ENCODE results near the gene PARVB.

PARVB gene

DNA sequence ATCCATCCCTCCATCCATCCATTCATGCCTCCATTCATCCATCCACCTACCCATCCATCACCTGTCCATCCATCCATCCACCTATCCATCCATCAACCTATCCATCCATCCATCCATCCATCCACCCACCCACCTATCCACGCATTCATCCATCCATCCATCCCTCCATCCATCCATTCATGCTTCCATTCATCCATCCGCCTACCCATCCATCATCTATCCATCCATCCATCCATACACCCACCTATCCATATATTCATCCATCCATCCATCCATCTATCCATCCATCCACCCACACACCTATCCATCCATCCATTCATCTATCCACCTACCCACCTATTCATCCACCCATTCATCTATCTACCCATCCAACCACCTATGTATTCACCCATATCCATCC lies 170.5 kb downstream of the PARVB start (continued):
- TF ChIP-seq, protein P1, sequence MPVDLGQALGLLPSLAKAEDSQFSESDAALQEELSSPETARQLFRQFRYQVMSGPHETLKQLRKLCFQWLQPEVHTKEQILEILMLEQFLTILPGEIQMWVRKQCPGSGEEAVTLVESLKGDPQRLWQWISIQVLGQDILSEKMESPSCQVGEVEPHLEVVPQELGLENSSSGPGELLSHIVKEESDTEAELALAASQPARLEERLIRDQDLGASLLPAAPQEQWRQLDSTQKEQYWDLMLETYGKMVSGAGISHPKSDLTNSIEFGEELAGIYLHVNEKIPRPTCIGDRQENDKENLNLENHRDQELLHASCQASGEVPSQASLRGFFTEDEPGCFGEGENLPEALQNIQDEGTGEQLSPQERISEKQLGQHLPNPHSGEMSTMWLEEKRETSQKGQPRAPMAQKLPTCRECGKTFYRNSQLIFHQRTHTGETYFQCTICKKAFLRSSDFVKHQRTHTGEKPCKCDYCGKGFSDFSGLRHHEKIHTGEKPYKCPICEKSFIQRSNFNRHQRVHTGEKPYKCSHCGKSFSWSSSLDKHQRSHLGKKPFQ (tag by site-specific recombination; IDR thresholded peaks at IDR 0.05) = no peak

DNA sequence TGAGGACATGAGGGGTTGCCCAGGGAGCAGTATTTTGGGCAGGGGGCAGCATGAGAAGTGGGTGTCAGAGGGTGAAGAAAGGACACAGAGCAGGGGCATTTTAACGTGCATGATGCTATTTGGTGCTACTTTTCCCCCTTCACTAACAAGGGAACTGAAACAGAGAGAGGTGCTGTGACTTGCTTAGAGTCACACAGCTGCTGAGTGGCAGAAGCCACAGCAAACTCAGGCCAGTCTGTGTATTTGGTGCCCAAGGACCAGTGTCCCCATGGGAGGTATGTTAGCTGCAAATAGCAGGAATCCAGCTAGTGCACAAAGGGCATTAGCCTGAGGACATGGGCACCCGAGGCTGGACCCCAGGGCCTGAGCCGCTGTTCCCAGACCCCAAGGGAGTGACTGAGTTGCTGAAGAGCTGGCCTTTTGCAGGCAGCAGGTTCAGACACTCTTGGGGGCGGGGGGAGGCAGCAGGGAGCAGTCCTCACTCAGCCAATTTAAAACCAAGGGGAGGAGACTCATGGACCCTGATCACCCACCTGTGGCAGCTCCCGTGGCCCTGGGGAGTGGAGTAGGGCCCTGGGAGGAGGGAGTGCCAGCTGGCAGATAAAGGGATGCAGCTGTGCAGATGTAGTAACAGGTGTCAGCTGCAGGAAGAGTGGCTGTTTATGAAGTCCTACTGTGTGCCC lies 171.2 kb downstream of the PARVB start:
- ChIA-PET POLR2A (no interaction called here), CTCF (interaction anchor here (0.5 kb wide), 1 partner anchor 1669 kb away, joined by 3 read pairs; no protein-coding TSS in a partner anchor)
- Histone ChIP-seq H3K4me1 (ENCODE audit: control insufficient read depth, insufficient read depth, low read length) (no peaks in the 10 kb centered on the region), H3K27ac (ENCODE audit: extremely low read depth, low read depth, low read length) (no peak overlapping the region), H3K4me3 (ENCODE audit: low read depth, low read length) (no peak overlapping the region), H3K9me3 (ENCODE audit: control insufficient read depth, insufficient read depth, low read depth, low read length) (no peaks in the 10 kb centered on the region), H3K36me3 (ENCODE audit: control insufficient read depth in 2 of 2, insufficient read depth in 1 of 2, low read length in 2 of 2) (no peaks in the 10 kb centered on the region)
- no peak for TF ChIP-seq ZSCAN30 (tag by site-specific recombination; IDR thresholded peaks at IDR 0.05)
- no peak for TF ChIP-seq ZNF121 (tag by site-specific recombination; IDR thresholded peaks at IDR 0.05)
- TF ChIP-seq WT1 (tag by site-specific recombination; IDR thresholded peaks at IDR 0.05) = peak; percentile 21; the same call in 1 of the 2 replicates
- TF ChIP-seq ZNF747 (tag by site-specific recombination; IDR thresholded peaks at IDR 0.05) = no peak
- peak; percentile 96 for TF ChIP-seq SCRT2 (tag by site-specific recombination; IDR thresholded peaks at IDR 0.05)
- TF ChIP-seq ZNF157 (tag by site-specific recombination; IDR thresholded peaks at IDR 0.05) = no peak
- TF ChIP-seq ZBTB21 (tag by site-specific recombination; IDR thresholded peaks at IDR 0.05) = no peak
- TF ChIP-seq ZIC2 (tag by site-specific recombination; IDR thresholded peaks at IDR 0.05) = peak; percentile 59
- TF ChIP-seq SCRT1 (tag by site-specific recombination; IDR thresholded peaks at IDR 0.05; ENCODE audit: borderline replicate concordance) = peak; percentile 93
- TF ChIP-seq ZNF549 (tag by site-specific recombination; IDR thresholded peaks at IDR 0.05) = no peak
- TF ChIP-seq, protein P2, sequence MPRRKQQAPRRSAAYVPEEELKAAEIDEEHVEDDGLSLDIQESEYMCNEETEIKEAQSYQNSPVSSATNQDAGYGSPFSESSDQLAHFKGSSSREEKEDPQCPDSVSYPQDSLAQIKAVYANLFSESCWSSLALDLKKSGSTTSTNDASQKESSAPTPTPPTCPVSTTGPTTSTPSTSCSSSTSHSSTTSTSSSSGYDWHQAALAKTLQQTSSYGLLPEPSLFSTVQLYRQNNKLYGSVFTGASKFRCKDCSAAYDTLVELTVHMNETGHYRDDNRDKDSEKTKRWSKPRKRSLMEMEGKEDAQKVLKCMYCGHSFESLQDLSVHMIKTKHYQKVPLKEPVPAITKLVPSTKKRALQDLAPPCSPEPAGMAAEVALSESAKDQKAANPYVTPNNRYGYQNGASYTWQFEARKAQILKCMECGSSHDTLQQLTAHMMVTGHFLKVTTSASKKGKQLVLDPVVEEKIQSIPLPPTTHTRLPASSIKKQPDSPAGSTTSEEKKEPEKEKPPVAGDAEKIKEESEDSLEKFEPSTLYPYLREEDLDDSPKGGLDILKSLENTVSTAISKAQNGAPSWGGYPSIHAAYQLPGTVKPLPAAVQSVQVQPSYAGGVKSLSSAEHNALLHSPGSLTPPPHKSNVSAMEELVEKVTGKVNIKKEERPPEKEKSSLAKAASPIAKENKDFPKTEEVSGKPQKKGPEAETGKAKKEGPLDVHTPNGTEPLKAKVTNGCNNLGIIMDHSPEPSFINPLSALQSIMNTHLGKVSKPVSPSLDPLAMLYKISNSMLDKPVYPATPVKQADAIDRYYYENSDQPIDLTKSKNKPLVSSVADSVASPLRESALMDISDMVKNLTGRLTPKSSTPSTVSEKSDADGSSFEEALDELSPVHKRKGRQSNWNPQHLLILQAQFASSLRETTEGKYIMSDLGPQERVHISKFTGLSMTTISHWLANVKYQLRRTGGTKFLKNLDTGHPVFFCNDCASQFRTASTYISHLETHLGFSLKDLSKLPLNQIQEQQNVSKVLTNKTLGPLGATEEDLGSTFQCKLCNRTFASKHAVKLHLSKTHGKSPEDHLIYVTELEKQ (tag by site-specific recombination; IDR thresholded peaks at IDR 0.05; ENCODE audit: borderline replicate concordance) = no peak

DNA sequence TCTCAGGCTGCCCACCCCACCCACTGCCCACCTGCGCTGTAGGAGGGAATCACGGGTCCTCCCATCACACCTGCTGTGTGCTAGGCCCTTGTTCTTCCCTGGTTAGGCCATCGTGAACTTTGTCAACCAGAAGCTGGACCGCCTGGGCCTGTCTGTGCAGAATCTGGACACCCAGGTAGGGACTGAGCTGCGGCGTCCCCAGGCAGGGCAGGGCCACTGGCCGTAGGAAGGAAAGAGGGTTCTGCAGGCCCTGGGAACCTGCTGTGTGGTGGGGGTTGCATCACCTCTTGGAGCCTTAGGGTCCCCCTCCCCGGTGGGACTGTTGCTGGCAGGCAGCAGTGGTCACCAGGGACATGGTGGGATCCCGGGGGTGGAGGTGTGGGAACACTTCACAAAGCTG lies 172.1 kb downstream of the PARVB start:
- Histone ChIP-seq H3K27ac (ENCODE audit: extremely low read depth, low read depth, low read length) (no peak overlapping the region), H3K4me3 (ENCODE audit: low read depth, low read length) (no peak overlapping the region), H3K36me3 (ENCODE audit: control insufficient read depth in 2 of 2, insufficient read depth in 1 of 2, low read length in 2 of 2) (no peaks in the 10 kb centered on the region), H3K9me3 (ENCODE audit: control insufficient read depth, insufficient read depth, low read depth, low read length) (no peaks in the 10 kb centered on the region), H3K4me1 (ENCODE audit: control insufficient read depth, insufficient read depth, low read length) (no peaks in the 10 kb centered on the region)
- POLR2A ChIA-PET = no interaction called here
- CTCF ChIA-PET = interaction anchor here (0.5 to 0.6 kb wide), 2 partner anchors 221 to 1668 kb away, joined by 3 to 4 read pairs; no protein-coding TSS in a partner anchor
- no peak for TF ChIP-seq ZNF239 (tag by site-specific recombination; IDR thresholded peaks at IDR 0.05)
- no peak for TF ChIP-seq GLI4 (tag by site-specific recombination; IDR thresholded peaks at IDR 0.05)
- peak; percentile 33; the same call in 1 of the 2 replicates for TF ChIP-seq EGR2 (tag by site-specific recombination; IDR thresholded peaks at IDR 0.05; ENCODE audit: low read depth)

DNA sequence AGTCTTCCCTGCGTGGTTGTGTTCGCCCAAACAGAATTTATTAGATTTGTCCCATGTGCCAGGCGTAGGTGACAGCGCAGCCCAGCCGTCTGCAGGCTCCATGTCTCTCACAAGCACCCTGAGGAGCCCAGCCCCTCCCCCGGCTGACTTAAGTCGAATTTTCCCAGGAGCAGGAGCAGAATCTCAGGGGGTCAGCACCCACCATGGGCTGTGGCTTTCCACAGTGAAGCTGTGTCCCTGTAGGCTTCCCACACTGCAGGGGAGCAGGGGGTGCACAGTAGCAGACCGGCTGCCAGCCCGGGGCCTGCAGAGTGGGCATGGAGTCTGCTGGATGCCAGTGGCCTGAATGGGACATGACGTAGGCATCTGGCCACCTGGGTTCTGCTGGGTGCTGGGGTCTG lies 172.6 kb downstream of the PARVB start:
- no peaks in the 10 kb centered on the region for H3K4me1 ChIP-seq (ENCODE audit: control insufficient read depth, insufficient read depth, low read length)
- H3K27ac ChIP-seq (ENCODE audit: extremely low read depth, low read depth, low read length) = no peak overlapping the region
- POLR2A ChIA-PET = no interaction called here
- no peaks in the 10 kb centered on the region for H3K9me3 ChIP-seq (ENCODE audit: control insufficient read depth, insufficient read depth, low read depth, low read length)
- TF ChIP-seq PRDM1 (tag by site-specific recombination; IDR thresholded peaks at IDR 0.05) = no peak
- TF ChIP-seq ZIC2 (tag by site-specific recombination; IDR thresholded peaks at IDR 0.05) = peak; percentile 58
- TF ChIP-seq SETDB1 (IDR thresholded peaks at IDR 0.05; ENCODE audit: insufficient read length, low read length) = no peak
- H3K4me3 ChIP-seq (ENCODE audit: low read depth, low read length) = no peak overlapping the region
- no peaks in the 10 kb centered on the region for H3K36me3 ChIP-seq (ENCODE audit: control insufficient read depth in 2 of 2, insufficient read depth in 1 of 2, low read length in 2 of 2)
- CTCF ChIA-PET = no interaction called here

All from HEK293 (cell line).